ENCODE results near the gene OR5L1. TPM values are rescaled to one million over a fixed set of nuclear protein-coding genes. Genes with fewer than 3 reads are reported as not detected.

The OR5L1 gene
- not detected for total RNA-seq

DNA sequence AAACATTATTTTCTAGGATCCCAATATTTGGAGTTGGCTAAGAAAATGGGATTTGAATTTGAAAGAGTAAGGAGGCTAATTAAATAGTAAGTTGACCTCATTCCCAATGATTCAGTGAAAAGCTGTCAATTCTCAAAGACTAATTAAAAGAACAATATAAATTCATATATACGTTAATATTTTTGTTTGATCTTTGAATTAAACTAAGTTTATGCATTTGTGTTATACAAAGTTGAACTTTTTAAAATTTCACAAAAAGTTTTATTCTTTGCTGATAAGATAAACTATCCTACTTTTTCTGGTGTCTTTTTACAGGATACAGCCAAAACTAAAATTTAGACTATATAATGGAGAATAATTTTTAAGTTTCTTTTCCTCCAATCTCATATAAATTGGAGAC, at the start of gene OR5L1:
TSS of gene OR5L1 (plus strand) at position 301 of the 400 bp plus-strand sequence. CDS start 100 bp downstream, outside the sequence.

DNA sequence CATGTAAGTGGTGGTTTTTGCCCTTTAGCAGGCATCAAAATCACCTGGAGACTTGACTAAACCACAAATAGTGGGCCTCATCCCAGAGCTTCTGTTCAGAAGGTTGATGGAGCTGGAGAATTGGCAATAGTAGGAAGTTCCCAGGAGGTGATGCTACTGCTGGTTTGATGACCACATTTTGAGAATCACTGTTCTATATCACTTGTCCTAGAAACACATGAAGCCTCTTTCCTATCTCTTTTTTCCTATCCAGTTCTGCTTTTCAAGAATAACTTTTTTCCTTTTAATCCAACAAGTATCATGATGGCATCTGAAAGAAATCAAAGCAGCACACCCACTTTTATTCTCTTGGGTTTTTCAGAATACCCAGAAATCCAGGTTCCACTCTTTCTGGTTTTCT, 38.0 kb upstream of the OR5L1 start, which contains the start of gene OR5D13:
TSS of gene OR5D13 (plus strand) at position 301 of the 400 bp plus-strand sequence. CDS start at position 301, 0 bp downstream.

DNA sequence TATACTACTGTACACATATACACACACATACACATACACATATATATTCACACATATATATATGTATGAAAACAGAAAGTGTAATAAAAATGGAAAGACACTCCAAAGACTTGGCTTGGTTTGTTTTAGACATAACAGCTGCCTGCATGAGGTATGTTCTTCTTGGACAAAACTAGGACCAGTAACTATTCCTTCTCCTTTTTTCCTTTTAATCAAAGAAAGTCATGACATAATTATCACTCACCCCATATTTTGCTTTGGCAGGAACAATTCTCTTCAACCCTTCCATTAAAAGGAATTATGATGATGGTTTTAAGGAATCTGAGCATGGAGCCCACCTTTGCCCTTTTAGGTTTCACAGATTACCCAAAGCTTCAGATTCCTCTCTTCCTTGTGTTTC, 15.9 kb upstream of the OR5L1 start, which contains the start of gene OR5D14:
TSS of gene OR5D14 (plus strand) at position 301 of the 400 bp plus-strand sequence. CDS start at position 301, 0 bp downstream.

DNA sequence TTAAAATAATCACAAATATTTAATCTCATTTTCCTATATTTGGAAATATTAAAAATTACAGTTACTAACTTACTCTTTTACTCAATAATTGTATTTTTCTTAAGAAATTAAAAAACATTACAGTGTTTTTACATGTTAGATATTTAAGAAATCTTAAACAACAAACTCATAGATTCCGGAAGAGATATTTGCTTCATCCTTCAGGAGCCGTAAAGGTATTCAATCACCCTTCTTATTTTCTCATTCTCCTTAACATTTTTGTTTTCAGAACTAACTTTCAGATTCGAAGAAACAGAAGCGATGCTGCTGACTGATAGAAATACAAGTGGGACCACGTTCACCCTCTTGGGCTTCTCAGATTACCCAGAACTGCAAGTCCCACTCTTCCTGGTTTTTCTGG, 8.2 kb downstream of the OR5L1 start, which contains the start of gene OR5D18:
TSS of gene OR5D18 (plus strand) at position 301 of the 400 bp plus-strand sequence. CDS start at position 301, 0 bp downstream.

DNA sequence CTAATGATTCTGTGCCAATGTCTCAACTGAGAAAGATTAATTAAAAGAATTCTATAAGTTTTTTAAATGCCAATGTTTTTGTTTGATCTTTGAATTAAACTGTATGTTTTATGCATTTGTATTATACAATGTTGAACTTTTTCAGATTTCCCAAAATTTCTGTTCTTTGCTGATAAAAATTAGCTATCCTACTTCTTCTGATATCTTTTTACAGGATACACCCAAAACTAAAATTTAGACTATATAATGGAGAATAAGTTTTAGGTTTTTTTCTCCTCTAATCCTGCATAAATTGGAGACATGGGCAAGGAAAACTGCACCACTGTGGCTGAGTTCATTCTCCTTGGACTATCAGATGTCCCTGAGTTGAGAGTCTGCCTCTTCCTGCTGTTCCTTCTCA, 15.8 kb downstream of the OR5L1 start, which contains the start of gene OR5L2:
TSS of gene OR5L2 (plus strand) at position 301 of the 400 bp plus-strand sequence. CDS start at position 301, 0 bp downstream.

DNA sequence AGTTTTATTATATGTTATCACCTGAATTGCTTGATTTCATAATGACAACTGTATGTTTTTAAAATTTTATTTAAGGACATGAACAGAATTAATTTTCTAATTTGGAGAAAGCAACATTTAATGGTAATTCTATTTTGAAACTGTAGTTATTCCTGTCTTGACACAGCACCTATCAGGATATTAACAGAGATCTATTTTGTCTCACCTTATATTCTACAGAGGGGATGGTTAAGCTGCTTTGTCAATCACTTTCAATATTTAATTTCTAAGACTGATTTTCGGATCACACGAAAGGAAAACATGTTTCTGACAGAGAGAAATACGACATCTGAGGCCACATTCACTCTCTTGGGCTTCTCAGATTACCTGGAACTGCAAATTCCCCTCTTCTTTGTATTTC, 27.3 kb downstream of the OR5L1 start, which contains the start of gene OR5D16:
TSS of gene OR5D16 (plus strand) at position 301 of the 400 bp plus-strand sequence. CDS start at position 301, 0 bp downstream.

Other genes starting within 250 kb of the OR5L1 start
- not detected for gene OR4C16, start 239.2 kb upstream of the OR5L1 start, total RNA-seq
- gene OR4C11, start 203.7 kb upstream of the OR5L1 start, total RNA-seq = not detected
- gene OR4P4, start 176.3 kb upstream of the OR5L1 start, total RNA-seq = not detected
- gene OR4S2, start 163.0 kb upstream of the OR5L1 start, total RNA-seq = not detected
- gene OR4C6, start 149.2 kb upstream of the OR5L1 start, total RNA-seq = not detected
- gene OR5D13, start 37.9 kb upstream of the OR5L1 start, total RNA-seq = not detected
- gene OR5D14, start 15.8 kb upstream of the OR5L1 start, total RNA-seq = not detected
- not detected for gene OR5D18, start 8.3 kb downstream of the OR5L1 start, total RNA-seq
- not detected for gene OR5L2, start 15.9 kb downstream of the OR5L1 start, total RNA-seq
- gene OR5D16, start 27.4 kb downstream of the OR5L1 start, total RNA-seq = not detected
- not detected for gene TRIM51, start 71.9 kb downstream of the OR5L1 start, total RNA-seq
- not detected for gene OR5W2, start 103.2 kb downstream of the OR5L1 start, total RNA-seq
- gene OR5I1, start 125.0 kb downstream of the OR5L1 start, total RNA-seq = not detected
- not detected for gene OR10AG1, start 158.6 kb downstream of the OR5L1 start, total RNA-seq
- not detected for gene OR5F1, start 183.3 kb downstream of the OR5L1 start, total RNA-seq
- gene OR5AS1, start 216.3 kb downstream of the OR5L1 start, total RNA-seq = not detected

Measured in diencephalon (tissue), 1 donor.